GM10248 (cell line): ENCODE data around the gene FBXO48.

Experiments used
- CTCF ChIA-PET: fragments of 300-600 bp; sonication (Branson Sonifier 250); formaldehyde crosslinking; extraction: SDS; loops from one replicate; lab custom pipeline; 2021; ENCODE audit warnings: antibody characterized with exemption; lab: Yijun Ruan, JAX
- POLR2A ChIA-PET: fragments of 350-650 bp; sonication (Branson Sonifier 250); formaldehyde crosslinking; extraction: SDS; loops from one replicate; lab custom pipeline; 2020; ENCODE audit warnings: antibody characterized with exemption; lab: Yijun Ruan, JAX
- DNase-seq: peaks from one replicate; pipeline ENCODE4 v3.0.0; 2012; ENCODE audit errors: extremely low spot score
- TF ChIP-seq, protein P1 (sequence below): IDR thresholded peaks from 2 replicates; pipeline ENCODE4 v1.5.1; 2012; ENCODE audit warnings: mild to moderate bottlenecking, low read depth; ENCODE audit errors: extremely low read depth, missing control alignments, control extremely low read depth

The FBXO48 gene

DNA sequence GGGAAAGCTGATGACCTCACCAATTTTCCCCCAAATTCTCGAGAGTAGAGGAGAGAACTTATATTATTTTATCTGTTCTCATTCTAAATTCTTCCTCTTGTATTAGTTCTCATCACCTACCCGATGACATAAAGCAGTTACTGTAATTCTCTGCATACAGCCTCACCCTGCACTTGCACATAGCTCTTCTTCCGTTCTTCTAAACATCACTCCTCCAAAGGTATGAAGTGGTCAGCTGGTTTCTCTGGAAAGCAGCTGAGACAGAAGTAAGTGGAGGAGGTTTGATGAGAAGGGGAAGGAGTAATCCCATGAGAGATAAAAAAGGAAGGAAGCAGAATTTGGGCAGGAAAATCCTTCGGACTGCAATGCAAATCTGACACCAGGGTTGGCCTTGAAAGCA is 39.0 kb downstream of the FBXO48 start:
- DNase-seq, result no peak
- POLR2A ChIA-PET, result no interaction called here
- CTCF ChIA-PET, result interaction anchor here (0.9 to 11.3 kb wide), 4 partner anchors 12 to 242 kb away, joined by 3 to 137 read pairs (median 4); no protein-coding TSS in a partner anchor
- TF ChIP-seq, protein P1, sequence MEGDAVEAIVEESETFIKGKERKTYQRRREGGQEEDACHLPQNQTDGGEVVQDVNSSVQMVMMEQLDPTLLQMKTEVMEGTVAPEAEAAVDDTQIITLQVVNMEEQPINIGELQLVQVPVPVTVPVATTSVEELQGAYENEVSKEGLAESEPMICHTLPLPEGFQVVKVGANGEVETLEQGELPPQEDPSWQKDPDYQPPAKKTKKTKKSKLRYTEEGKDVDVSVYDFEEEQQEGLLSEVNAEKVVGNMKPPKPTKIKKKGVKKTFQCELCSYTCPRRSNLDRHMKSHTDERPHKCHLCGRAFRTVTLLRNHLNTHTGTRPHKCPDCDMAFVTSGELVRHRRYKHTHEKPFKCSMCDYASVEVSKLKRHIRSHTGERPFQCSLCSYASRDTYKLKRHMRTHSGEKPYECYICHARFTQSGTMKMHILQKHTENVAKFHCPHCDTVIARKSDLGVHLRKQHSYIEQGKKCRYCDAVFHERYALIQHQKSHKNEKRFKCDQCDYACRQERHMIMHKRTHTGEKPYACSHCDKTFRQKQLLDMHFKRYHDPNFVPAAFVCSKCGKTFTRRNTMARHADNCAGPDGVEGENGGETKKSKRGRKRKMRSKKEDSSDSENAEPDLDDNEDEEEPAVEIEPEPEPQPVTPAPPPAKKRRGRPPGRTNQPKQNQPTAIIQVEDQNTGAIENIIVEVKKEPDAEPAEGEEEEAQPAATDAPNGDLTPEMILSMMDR, result no peak

- no peak for DNase-seq
- ChIA-PET POLR2A (interaction anchor here (0.6 to 1.7 kb wide), 2 partner anchors 9 to 11 kb away, joined by 3 to 4 read pairs; no protein-coding TSS in a partner anchor), CTCF (interaction anchor here (0.8 to 11.3 kb wide), 9 partner anchors 11 to 305 kb away, joined by 3 to 137 read pairs (median 6); no protein-coding TSS in a partner anchor)
- TF ChIP-seq, protein P1, result no peak
Observed at GRCh38 chr2:68426848-68427579, 40.1 kb downstream of the FBXO48 start.

DNA sequence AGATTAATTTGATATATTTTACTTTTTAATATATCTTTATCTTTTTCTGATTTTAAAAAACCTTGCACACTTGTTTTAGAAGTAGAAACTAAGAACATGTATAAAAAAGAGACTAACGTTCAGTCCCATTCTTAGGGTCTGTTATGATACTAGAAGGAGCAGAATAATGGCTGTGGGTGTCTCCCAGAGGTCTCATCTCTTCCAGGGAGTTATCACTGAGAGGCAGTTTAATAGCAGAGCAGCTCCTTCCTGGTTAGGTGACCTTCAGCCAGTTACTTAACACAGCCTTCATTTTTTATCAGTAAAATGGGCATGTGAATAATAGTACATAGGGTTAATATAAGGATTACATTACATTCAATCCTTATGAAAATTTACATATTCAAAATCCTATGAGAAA is 40.6 kb downstream of the FBXO48 start:
- no peak for DNase-seq
- POLR2A ChIA-PET, result interaction anchor here (1.7 kb wide), 1 partner anchor 12 kb away, joined by 4 read pairs; no protein-coding TSS in a partner anchor
- CTCF ChIA-PET, result interaction anchor here (0.8 to 11.3 kb wide), 9 partner anchors 11 to 304 kb away, joined by 3 to 137 read pairs (median 6); no protein-coding TSS in a partner anchor
- TF ChIP-seq, protein P1, result no peak

GRCh38 chr2:68425503-68425902 is 41.6 kb downstream of the FBXO48 start:
- ChIA-PET CTCF (interaction anchor here (1.6 to 11.3 kb wide), 6 partner anchors 10 to 303 kb away, joined by 4 to 137 read pairs (median 9); no protein-coding TSS in a partner anchor), POLR2A (no interaction called here)
- TF ChIP-seq, protein P1, result no peak
- no peak for DNase-seq

DNA sequence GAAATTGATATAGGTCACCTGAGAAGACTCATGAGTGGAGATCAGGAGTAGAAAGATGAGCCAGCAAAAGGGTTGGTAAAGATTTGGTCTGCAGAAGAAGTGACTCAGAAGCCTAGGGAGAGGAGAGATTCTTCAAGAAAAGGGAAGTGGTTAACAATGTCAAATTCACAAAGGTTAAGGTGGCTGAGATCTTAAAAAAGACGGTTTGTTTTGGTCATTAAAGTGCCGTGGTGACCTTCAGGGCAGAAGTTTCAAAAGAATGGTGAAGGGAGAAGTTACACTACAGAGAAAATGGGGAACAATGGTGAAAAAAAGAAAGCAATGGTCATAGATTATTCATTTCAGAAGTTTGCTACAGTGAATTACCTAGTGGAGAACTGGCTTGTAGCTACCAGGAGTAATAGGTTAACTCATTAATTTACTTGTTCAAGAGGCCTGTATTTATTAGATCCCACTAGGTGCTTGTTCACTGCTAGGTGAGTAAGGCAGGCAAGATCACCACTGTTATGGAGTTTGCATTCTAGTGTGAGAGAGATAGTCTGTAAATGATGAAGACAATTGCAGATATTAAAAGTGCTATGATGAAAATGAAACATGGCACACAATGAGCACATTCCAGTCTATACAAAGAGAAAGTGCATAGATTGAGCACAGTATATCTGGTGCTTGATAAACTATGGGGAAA is 43.0 kb downstream of the FBXO48 start:
- peak; percentile 66 for DNase-seq
- ChIA-PET CTCF (interaction anchor here (3.8 to 11.3 kb wide), 2 partner anchors 9 to 16 kb away, joined by 16 to 137 read pairs; no protein-coding TSS in a partner anchor), POLR2A (no interaction called here)

DNA sequence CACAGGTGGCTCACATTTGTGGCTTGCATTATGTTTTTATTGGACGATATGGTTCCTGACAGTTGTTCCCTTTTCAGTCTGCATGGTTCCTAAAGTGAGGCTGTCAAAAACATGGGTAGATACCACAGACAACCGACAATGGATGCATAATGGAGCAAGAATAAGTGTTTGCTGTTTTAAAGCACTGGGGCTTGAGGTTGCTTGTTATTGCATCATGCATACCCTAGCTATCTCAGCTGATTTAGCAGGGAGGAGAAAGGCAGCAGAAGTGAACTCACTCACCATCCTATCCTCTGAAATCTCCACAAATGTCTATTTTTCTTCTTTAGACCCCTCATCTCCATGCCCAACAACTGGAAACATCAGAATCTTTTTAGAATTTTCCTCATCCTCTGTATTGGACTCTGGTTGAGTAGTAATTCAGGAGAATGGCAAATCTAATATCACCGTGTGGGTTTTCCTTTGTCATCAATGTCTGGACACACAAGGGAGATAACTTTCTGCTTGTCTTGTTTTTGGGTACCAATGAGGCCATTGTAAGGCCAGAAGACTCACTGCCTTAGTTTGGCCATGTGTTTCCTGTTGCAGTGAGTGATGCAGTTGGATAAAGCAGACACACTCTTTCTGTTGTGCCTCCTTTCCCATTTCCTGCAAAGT is 46.7 kb downstream of the FBXO48 start:
- DNase-seq, result no peak
- POLR2A ChIA-PET, result no interaction called here
- CTCF ChIA-PET, result interaction anchor here (0.8 to 2.5 kb wide), 5 partner anchors 10 to 289 kb away, joined by 3 to 15 read pairs (median 4); no protein-coding TSS in a partner anchor
- TF ChIP-seq, protein P1, result no peak

More for the DNA sequence above, 43.0 kb downstream of the FBXO48 start:
- TF ChIP-seq, protein P1, result no peak
